Activated CD8-positive, alpha-beta memory T cell treated with anti-CD3 and anti-CD28 coated beads, Interleukin-2, amount 50 U/mL, for 24 hours (primary cell): Measurements from ENCODE around the gene EXPH5.

Experiments used
- DNase-seq: peaks from one replicate; pipeline ENCODE4 v3.0.0-alpha.2; 2020; ENCODE audit errors: extremely low read depth

Gene EXPH5

DNA sequence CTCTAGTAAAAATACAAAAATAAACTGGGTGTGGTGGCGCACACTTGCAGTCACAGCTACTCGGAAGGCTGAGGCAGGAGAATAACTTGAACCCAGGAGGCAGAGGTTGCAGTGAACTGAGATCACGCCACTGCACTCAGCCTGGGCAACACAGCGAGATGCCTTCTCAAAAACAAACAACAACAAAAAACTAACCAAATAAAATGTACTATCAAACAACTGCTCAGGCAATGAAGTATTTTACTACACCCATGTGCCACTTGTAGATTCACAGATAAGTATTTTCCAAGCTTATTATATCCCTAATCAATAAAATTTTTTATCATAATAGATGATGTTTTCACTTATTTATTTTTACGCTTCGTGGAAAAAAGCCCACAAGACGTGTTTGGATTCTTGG lies 127.2 kb downstream of the EXPH5 start:
- DNase-seq: no peak
